Stimulated activated CD4-positive, alpha-beta T cell treated with anti-CD3 and anti-CD28 coated beads, Interleukin-2, amount 100 ng/mL, for 48 hours (primary cell): ENCODE results near the gene LCP2.
A peak's percentile ranks its signal among the peaks of the same experiment; 100 is the strongest.
"Not testable (repeated sequence)": the region's sequence is repeated elsewhere in the genome, so short reads cannot be mapped to it uniquely, and the experiment has no call there.

Experiments
- DNase-seq, 2 donors: peaks; one replicate each; pipeline ENCODE4 v3.0.0-alpha.2; 2020

Gene LCP2

DNA sequence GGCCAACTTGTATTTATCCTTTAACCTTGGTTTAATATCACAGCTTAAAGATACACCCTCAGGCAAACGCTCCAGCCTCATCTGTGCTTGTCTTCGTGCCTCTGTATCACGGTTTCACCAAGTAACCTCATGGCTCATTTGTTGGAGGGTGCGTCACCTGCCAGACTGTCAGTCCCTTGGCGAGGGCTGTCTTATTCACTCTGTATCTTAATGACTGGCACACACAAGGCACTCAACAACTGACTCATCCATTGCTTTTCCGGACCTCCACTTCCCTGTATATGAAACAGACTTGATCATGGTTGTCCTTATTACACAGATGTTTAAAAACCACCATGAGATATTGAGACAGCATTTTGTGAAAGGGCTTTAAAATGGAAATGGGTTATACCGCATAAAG lies 28.0 kb downstream of the LCP2 start:
- peak in 1 of 2 donors; percentile 49 for DNase-seq

- DNase-seq = no peak
Measured at GRCh38 chr5:170268884-170269283, 28.7 kb downstream of the LCP2 start.

DNA sequence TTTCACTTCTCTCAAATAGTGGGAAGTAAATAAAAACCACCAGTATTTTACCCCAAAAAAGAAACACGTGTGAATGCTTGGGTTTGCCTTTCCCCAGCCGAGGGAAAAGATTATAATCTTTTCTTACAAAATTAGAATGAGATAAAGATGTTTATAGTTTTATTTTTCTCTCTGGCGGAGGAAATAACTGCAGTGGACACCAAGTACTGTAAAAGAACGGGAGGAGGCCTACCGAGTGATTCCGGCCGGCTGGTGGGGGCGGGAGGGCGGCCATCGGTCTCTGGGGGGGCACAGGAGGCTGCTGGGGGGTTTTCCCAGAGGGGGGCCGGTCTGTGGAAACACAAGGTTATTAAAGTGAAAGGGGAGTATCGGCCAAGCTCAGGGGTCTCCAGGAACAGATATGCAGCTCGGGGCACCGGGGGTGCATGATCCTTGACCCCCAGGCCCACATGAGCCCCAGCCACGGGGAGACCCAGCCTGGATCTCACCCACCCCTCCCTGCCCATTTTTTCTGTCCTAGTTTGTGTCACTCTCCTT lies 29.4 kb downstream of the LCP2 start:
- DNase-seq = no peak

DNA sequence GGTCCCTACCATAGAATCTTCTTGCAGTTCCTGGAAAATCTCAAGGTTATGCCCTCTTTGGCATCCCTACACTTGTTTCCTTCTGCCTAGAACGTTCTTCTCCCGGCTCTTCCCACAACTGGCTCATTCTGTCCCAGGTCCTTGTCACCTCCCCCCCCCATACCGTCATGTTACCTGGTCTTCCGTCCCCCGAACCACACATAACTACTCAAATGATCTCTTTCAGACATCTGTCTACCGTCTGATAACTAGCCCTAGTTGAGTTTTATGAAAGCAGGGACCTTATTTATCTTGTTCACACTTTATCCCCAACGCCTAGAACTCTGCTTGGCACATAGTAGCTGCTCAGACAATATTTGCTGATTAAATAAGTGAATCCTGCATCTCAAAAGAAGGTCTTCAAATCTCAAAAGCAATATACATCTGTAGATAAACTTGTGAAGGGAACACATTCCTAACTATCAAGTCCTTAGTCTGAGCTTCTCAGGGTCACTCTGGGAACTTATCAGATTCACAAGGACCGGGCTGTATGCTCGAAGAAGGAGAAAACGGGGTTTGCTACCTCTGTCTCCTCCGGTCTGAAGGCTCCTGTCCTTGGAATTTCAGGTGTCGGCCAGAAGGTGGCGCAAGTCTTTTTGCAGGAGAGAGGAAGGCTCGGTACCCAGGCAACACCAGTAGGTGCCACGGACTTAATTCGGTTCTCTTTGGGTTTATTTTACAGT lies 30.0 kb downstream of the LCP2 start:
- peak; percentile 80 to 82 for DNase-seq

DNA sequence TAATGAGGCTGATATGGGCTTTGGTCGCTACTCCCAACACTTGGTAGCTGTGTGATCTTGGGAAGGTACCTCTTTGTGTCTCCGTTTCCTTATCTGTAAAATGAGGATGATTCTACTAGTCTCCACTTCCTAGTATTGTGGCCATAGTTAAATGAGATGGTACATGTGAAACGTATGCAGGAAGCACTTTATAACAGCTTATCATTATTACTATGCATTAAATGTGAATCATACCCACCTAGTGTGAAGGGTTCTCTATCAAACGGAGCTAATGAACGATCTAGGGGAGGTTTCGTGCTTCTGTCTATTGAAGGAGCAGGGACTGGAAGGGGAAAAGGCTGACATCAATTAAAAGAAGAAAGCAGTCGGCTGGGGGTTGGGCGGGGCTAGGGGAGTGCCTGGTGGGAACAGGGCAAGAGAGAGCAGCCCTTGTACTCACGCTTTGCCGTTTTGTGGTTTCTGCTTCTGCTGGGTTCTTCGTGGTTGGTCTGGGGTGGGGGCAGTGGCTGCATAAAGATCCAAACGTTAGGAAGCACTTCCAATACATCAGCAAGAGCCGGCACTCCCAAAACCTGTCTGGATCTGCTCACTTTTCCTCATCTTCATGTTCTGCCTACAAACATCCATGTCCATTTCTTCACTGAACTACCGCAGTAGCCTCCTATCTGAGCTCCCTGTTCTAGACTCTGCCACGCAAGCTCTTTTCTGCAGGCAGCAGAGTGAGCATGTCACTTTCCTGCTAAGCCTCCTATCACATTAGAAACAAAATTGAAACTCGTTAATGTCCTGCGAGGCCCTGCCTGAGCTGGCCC lies 30.8 kb downstream of the LCP2 start:
- no peak for DNase-seq

GRCh38 chr5:170265522-170265921 lies 32.1 kb downstream of the LCP2 start:
- no peak for DNase-seq

GRCh38 chr5:170263906-170264305 lies 33.7 kb downstream of the LCP2 start:
- DNase-seq = no peak

- no peak for DNase-seq
Measured at GRCh38 chr5:170262061-170263045, 35.2 kb downstream of the LCP2 start.

DNA sequence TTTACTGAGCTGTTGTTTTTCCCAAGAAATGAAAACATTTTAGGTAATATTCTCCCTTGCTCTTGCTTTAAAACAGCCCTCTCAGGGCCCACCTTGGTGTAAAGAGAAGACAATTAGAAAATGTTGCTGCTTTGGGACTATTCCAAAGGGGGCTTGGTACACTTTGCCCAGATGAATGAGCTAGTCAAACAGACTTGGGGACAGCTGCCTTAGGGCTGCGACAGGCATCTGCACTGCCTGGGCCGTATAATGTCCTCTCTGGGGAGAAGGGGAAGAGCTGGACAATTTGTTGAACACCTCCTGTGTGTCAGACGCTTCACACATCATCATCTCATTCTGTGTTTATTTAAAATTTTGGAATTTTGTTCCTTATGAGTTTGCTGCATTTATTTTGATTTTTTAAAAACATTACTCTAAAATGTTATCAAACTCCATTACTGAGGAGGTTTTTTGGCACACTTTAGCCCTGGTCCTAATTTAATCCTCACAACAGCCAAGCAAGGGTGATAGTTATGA lies 36.0 kb downstream of the LCP2 start:
- no peak for DNase-seq

DNA sequence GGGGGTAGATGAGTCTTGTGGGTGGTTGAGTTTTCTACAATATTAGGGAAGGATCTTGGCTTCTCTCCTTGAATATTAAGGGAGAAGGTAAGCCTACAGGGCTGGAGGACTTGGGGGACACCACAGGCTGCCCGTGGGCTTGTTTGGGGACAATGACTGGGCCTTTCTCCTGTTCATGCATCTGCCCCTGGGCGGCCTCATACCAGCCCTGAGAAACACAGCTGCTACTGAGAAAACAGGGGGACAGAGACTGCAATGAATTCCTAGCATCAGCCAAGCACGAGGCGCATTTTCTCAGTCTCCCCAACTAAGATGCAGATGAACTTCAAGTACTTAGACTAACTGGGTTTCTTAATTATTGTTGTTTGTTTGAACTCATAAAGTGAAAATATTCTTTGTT lies 40.2 kb downstream of the LCP2 start:
- DNase-seq = no peak

- DNase-seq = no peak
Measured at GRCh38 chr5:170256571-170256970, 41.0 kb downstream of the LCP2 start.

- DNase-seq = peak in 1 of 2 donors; percentile 48
Measured at GRCh38 chr5:170254056-170254455, 43.5 kb downstream of the LCP2 start.

DNA sequence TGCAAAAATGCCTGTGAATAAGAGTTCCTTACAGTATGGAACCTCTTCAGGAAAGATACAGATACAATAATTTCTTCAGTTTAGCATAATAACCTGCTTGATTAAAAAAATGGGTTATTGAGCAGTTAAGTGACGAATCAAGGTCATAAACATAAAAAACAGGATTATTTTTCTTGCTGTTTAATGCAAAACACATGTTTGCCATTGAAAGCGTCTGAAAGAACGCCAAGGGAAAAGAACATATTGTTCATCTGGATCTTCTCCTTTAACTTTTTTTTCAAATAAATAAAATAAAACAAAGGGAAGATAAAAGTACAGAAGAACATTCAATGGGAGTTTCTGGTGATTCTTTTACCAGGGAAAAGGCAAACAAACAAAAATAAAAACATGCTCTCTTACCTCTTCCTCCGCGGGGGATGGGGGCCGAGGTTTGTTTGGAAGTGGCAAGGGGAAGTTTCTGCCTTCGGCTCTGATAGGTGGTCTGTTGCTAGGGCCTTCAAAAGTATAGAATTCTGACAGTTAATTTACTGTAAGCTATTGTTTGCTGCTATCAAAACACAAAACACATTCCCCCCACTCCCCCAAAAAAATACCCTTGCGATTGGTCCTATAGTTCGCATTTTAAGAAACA lies 44.7 kb downstream of the LCP2 start:
- no peak for DNase-seq

DNA sequence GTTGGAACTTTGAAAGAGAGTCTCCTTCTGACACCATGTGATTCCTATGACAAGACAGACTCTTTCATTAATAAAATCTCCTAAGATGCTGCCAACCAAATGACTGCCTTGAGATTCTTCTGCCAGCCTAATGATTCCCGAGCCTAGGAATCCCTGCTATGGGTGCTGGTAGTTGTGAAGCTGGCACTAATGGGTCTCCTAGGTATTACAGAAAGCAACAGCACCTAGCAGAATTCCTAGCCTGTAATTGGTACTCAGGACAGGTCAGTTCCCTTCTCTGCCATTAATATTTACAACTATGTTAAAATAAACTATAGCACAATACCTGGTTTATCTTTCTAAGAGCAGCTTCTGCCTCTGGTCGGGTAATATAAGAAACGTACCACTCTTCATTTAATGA lies 45.5 kb downstream of the LCP2 start:
- DNase-seq = no peak

- DNase-seq = no peak
Measured at GRCh38 chr5:170251462-170251861, 46.1 kb downstream of the LCP2 start.

GRCh38 chr5:170250810-170251317 lies 46.7 kb downstream of the LCP2 start:
- no peak for DNase-seq

DNA sequence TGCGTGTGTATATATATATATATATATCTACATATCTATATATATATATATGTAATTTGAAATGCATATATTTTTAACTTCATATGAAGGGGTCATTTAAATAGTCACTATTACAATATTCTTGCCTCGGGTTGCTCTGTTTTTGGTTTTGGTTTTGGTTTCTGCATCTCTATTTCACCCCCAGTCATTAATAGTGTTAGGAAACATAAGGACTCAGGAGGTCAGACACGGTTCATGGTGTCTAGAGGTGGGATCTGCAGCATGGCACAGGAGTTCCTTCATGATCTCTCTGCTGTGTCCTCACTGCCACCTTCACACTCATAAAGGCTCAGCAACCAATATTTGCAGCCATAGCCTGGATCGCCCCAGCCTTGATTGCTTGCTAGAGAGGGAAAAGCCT lies 48.2 kb downstream of the LCP2 start:
- no peak for DNase-seq

- not testable (repeated sequence) for DNase-seq
Measured at GRCh38 chr5:170248931-170249227, 48.7 kb downstream of the LCP2 start.

DNA sequence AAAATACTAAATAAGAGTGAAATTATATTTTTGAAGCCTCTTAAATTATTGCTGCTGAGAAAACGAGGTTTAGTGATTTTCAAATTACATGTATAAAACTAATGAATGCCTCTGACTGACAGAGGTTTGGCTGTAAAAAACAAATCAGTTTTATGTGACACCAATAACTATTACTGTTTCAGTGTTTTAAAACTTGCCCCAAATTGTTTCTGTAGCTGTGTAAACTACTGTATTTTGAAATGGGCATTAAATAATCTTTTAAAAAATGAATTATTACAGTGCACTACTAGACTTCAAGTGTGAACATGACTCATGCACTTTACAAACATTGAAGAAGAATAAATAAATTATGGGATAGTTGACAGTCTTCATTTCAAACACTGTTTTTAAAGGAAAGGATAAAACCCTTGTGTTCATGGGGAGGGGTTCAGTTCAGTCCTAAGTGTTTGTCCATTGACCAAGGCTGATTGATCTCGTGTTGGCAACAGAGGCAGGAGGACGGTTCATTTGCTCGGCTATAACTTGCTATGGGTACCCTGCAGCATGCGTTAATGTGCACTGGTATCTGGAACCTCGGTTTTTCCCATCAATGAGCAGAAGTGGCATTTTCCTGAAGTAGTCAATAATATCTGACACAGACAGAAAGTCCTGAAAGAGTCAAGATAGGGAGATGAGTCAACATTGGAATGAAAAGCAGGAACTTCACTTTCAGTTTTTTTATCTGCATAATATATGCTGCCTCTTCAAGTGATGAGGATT lies 49.2 kb downstream of the LCP2 start:
- DNase-seq = no peak

GRCh38 chr5:170247363-170247762 lies 50.2 kb downstream of the LCP2 start:
- DNase-seq = no peak

GRCh38 chr5:170246126-170246870 lies 51.3 kb downstream of the LCP2 start:
- no peak for DNase-seq
